Measurements from ENCODE around the gene MUC6.

- TF ChIP-seq CTCF (IDR thresholded peaks at IDR 0.05 in 2 of 3, conservative IDR thresholded peaks at IDR 0.05 in 1 of 3; ENCODE audit: insufficient read depth in 2 of 3, low read depth in 1 of 3, low read length in 3 of 3) (no peak), HBP1 (CRISPR knock-in tag; IDR thresholded peaks at IDR 0.05) (no peak), EZH2 (IDR thresholded peaks at IDR 0.05; ENCODE audit: borderline replicate concordance, low read depth, low read length) (no peak), ZFX (CRISPR knock-in tag; IDR thresholded peaks at IDR 0.05) (no peak), ZNF316 (IDR thresholded peaks at IDR 0.05) (no peak), L3MBTL2 (IDR thresholded peaks at IDR 0.05) (no peak), POLR2A (conservative IDR thresholded peaks at IDR 0.05) (no peak), REST (IDR thresholded peaks at IDR 0.05; ENCODE audit: borderline replicate concordance) (no peak), REST (CRISPR knock-in tag; IDR thresholded peaks at IDR 0.05; ENCODE audit: low read depth) (no peak), MAX (CRISPR knock-in tag; IDR thresholded peaks at IDR 0.05) (no peak), ZNF24 (IDR thresholded peaks at IDR 0.05) (no peak), NFIC (IDR thresholded peaks at IDR 0.05) (no peak)
Measured at GRCh38 chr11:1029654-1030053, 6.9 kb downstream of the MUC6 start.

All from K562 (cell line).